CD14-positive monocyte (primary cell): ENCODE data around the gene KMT2D. TPM values are rescaled to one million over a fixed set of nuclear protein-coding genes. Genes with fewer than 3 reads are reported as not detected.

Source experiments
- DNase-seq, 3 donors: peaks; one replicate each; pipeline ENCODE4 v3.0.0-alpha.2; 2011 to 2022
- H2AFZ ChIP-seq: 2 replicates; pipeline ENCODE4 v1.6.0; 2012; ENCODE audit warnings: mild to moderate bottlenecking, low read depth, low read length, inconsistent platforms; ENCODE audit not compliant: insufficient read depth, poor library complexity, severe bottlenecking
- H3K27ac ChIP-seq, 2 donors: 1 replicate in 1 of 2; 2 replicates in 1 of 2; pipeline ENCODE4 v1.5.1; 2012 to 2013; ENCODE audit warnings: low read length in 2 of 2, control low read depth in 1 of 2, inconsistent platforms in 1 of 2, low read depth in 1 of 2, mild to moderate bottlenecking in 1 of 2
- H3K27me3 ChIP-seq, 2 donors: one replicate each; pipeline versions ENCODE4 v1.6.0 to v1.6.1; 2011 to 2013; ENCODE audit warnings: low read length in 2 of 2; ENCODE audit not compliant: control insufficient read depth in 2 of 2, insufficient read depth in 2 of 2
- H3K36me3 ChIP-seq, 2 donors: replicated peaks in 1 of 2; 1 replicate in 1 of 2; 2 replicates in 1 of 2; pipeline versions ENCODE4 v1.5.1 to v1.6.1; 2012 to 2013; ENCODE audit warnings: low read length in 2 of 2, control low read depth in 1 of 2, inconsistent platforms in 1 of 2, mild to moderate bottlenecking in 1 of 2; ENCODE audit not compliant: insufficient read depth in 2 of 2, control insufficient read depth in 1 of 2
- H3K4me1 ChIP-seq, 2 donors: 1 replicate in 1 of 2; 2 replicates in 1 of 2; pipeline versions ENCODE4 v1.5.1 to v1.6.1; 2012 to 2013; ENCODE audit warnings: low read length in 2 of 2, control low read depth in 1 of 2, inconsistent platforms in 1 of 2, mild to moderate bottlenecking in 1 of 2, moderate library complexity in 1 of 2; ENCODE audit not compliant: insufficient read depth in 2 of 2, control insufficient read depth in 1 of 2
- H3K4me2 ChIP-seq: replicated peaks from 2 replicates; pipeline ENCODE3; 2012; ENCODE audit warnings: low read length, moderate library complexity, mild to moderate bottlenecking; ENCODE audit not compliant: poor library complexity, severe bottlenecking; ENCODE audit errors: extremely low read depth
- H3K4me3 ChIP-seq, 3 experiments: fragments of 200-600 bp in 1 of 3; sonication (generic) in 1 of 3; replicated peaks in 1 of 3; 1 replicate in 2 of 3; 2 replicates in 1 of 3; pipeline ENCODE4 v1.5.1; 2011 to 2013; ENCODE audit warnings: low read length in 3 of 3, mild to moderate bottlenecking in 3 of 3, control low read depth in 2 of 3, low read depth in 2 of 3, inconsistent platforms in 1 of 3, moderate library complexity in 1 of 3
- H3K79me2 ChIP-seq: 2 replicates; pipeline ENCODE4 v1.6.0; 2012; ENCODE audit warnings: mild to moderate bottlenecking, control low read depth, inconsistent platforms, low read length, moderate library complexity; ENCODE audit not compliant: insufficient read depth
- H3K9ac ChIP-seq: 2 replicates; pipeline ENCODE4 v1.6.0; 2017; ENCODE audit warnings: low read length, mild to moderate bottlenecking; ENCODE audit not compliant: insufficient read depth, poor library complexity, severe bottlenecking
- H3K9me3 ChIP-seq, 2 donors: replicated peaks in 1 of 2; 1 replicate in 1 of 2; 2 replicates in 1 of 2; pipeline versions ENCODE4 v1.5.1 to v1.6.1; 2012 to 2013; ENCODE audit warnings: low read length in 2 of 2, control low read depth in 1 of 2; ENCODE audit not compliant: control insufficient read depth in 1 of 2, insufficient read depth in 1 of 2
- H4K20me1 ChIP-seq: 2 replicates; pipeline ENCODE4 v1.6.0; 2012; ENCODE audit warnings: mild to moderate bottlenecking, low read length, control low read depth, moderate library complexity; ENCODE audit not compliant: insufficient read depth
- H3K27ac Mint-ChIP-seq, 7 donors: one replicate each; pipeline ENCODE4 v1.8.0; 2020; ENCODE audit warnings: mild to moderate bottlenecking in 7 of 7, mixed read lengths in 7 of 7, moderate library complexity in 6 of 7, inconsistent platforms in 2 of 7
- H3K27me3 Mint-ChIP-seq, 3 donors: one replicate each; pipeline ENCODE4 v1.8.0; 2021 to 2022; ENCODE audit warnings: low read depth in 3 of 3, mild to moderate bottlenecking in 3 of 3, mixed read lengths in 3 of 3, moderate library complexity in 3 of 3, inconsistent platforms in 1 of 3
- H3K36me3 Mint-ChIP-seq, 2 donors: one replicate each; pipeline ENCODE4 v1.8.0; 2020; ENCODE audit warnings: mixed read lengths in 2 of 2, inconsistent platforms in 1 of 2, mild to moderate bottlenecking in 1 of 2
- H3K4me1 Mint-ChIP-seq: one replicate; pipeline ENCODE4 v1.8.0; 2020; ENCODE audit warnings: mild to moderate bottlenecking, mixed read lengths
- H3K4me3 Mint-ChIP-seq, 2 donors: one replicate each; pipeline ENCODE4 v1.8.0; 2020; ENCODE audit warnings: mild to moderate bottlenecking in 2 of 2, mixed read lengths in 2 of 2, moderate library complexity in 1 of 2
- H3K9me3 Mint-ChIP-seq, 7 donors: one replicate each; pipeline ENCODE4 v1.8.0; 2020 to 2022; ENCODE audit warnings: mixed read lengths in 7 of 7, mild to moderate bottlenecking in 6 of 7, moderate library complexity in 6 of 7, inconsistent platforms in 2 of 7
- WGBS: methylation state at CpG from one replicate; pipeline ENCODE4 v1.1.5; 2013; ENCODE audit warnings: missing lambda C conversion rate; ENCODE audit not compliant: insufficient coverage; 5-methylcytosine and 5-hydroxymethylcytosine counted together
- intact Hi-C, 2 donors: fragments of 100-400 bp; cut with micrococcal nuclease; formaldehyde crosslinking; loops; one replicate each; pipeline versions ENCODE4 v1.15.0 to v1.15.1; 2023
- polyA plus RNA-seq, 3 donors: library from polyadenylated mRNA; depleted of rRNA in 1 of 3; unstranded in 2 of 3; stranded (reverse) in 1 of 3; fragments of 300-500 nt in 2 of 3; fragments of >200 nt in 1 of 3; fragmentation: Illumina TruSeq in 2 of 3; gene quantifications; 1 replicate in 2 of 3; 2 replicates in 1 of 3; pipeline ENCODE4 v1.2.3, GENCODE V29; 2012 to 2021
- TF ChIP-seq, protein P1 (sequence below): fragments of 200-600 bp; IDR thresholded peaks from one replicate; pipeline ENCODE4 v1.8.0; 2022; ENCODE audit warnings: antibody characterized with exemption, mild to moderate bottlenecking

Gene KMT2D
- polyA plus RNA-seq, 3 donors, result 1.2 to 66.9 (median 2.7) TPM

DNA sequence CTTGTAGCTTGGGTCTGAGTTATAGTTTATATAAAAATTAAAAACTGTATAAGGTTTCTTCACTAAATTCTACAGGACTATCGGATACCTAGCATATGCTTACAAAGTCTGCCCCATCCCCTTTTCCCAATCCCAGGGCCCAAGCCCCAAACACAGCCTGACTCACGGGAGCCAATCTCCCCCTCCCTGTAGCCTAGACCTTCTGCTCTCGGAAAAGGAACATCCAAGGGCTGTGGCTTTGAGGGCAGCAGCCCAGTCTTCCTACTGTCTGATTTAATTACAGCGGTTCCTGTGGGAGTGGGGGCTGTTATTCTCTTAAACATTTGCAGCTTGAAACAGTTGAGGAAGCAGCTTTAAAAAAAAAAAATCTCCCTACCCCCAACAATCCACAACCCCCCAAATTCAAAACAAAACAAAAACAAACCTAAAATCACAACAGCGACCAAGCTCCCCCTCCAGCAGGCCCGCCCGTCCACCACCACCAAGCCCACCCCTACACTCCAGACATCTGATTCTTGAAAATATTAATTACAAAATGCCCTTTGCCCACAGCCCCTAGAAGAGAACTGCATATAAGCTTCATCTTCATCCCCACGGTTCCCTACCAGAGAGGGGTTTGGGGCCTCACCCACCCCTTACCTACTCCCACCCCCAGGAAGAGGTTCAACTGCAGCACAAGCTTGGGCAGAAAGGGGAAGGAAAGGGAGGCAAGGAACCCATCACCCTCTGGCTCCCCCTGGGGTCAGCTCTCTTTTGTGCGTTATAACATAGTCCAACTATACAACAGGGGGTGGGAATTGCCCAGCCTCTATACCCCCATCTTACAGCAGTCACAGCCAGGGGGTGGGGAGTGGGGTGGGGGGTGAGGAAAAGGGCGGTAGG, 40.9 kb downstream of the KMT2D start:
- Histone ChIP-seq H3K36me3 (peaks cover 39 to 41% of the 10 kb centered on the region in 2 donors), H3K4me2 (peak overlapping the region; percentile 98), H3K79me2 (peaks cover 39% of the 10 kb centered on the region), H2AFZ (no peak overlapping the region), H3K9ac (peak overlapping the region; percentile 97), H3K4me1 (peaks cover 25 to 28% of the 10 kb centered on the region in 2 donors), H3K27me3 (no peaks in the 10 kb centered on the region), H3K9me3 (no peaks in the 10 kb centered on the region), H4K20me1 (peaks cover 13% of the 10 kb centered on the region), H3K4me3 (peak overlapping the region in 2 of 3 experiments; percentile 94 to 96), H3K27ac (peak overlapping the region; percentile 94 to 100)
- Mint-ChIP-seq H3K36me3 (peaks cover 49 to 59% of the 10 kb centered on the region in 2 donors), H3K4me3 (peak overlapping the region; percentile 89 to 96), H3K27ac (peak overlapping the region; percentile 98 to 100 (median 99)), H3K4me1 (peaks cover 29% of the 10 kb centered on the region), H3K27me3 (peaks cover 0 to 4% (median 0%) of the 10 kb centered on the region in 3 donors), H3K9me3 (peaks cover 0 to 2% (median 0%) of the 10 kb centered on the region in 7 donors)
- WGBS, result 11% methylated on average over 3 of the region's 10 CpGs
- TF ChIP-seq, protein P1, sequence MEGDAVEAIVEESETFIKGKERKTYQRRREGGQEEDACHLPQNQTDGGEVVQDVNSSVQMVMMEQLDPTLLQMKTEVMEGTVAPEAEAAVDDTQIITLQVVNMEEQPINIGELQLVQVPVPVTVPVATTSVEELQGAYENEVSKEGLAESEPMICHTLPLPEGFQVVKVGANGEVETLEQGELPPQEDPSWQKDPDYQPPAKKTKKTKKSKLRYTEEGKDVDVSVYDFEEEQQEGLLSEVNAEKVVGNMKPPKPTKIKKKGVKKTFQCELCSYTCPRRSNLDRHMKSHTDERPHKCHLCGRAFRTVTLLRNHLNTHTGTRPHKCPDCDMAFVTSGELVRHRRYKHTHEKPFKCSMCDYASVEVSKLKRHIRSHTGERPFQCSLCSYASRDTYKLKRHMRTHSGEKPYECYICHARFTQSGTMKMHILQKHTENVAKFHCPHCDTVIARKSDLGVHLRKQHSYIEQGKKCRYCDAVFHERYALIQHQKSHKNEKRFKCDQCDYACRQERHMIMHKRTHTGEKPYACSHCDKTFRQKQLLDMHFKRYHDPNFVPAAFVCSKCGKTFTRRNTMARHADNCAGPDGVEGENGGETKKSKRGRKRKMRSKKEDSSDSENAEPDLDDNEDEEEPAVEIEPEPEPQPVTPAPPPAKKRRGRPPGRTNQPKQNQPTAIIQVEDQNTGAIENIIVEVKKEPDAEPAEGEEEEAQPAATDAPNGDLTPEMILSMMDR, result peak; percentile 65
- intact Hi-C loops, result loop anchor here (5.0 kb wide), 1 partner anchor 38 kb away; no protein-coding TSS in a partner anchor
- peak; percentile 77 to 83 (median 79) for DNase-seq

DNA sequence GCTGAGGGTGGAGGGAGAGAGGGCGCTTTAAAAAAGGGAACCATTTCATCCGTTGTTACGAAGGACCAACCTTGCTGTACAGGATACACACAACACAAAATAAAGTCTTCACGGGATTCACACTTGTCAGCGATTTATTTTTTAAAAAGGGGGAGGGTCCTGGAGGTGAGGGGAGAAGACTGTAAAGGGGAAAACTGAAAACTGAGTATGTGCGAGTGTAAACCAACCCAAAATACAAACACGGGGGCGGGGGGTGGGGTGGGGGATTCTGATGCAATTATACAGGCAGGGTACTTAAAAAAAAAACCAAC, 41.5 kb downstream of the KMT2D start:
- Mint-ChIP-seq H3K4me3 (peak overlapping the region; percentile 89 to 96), H3K4me1 (peaks cover 29% of the 10 kb centered on the region), H3K27ac (peak overlapping the region; percentile 98 to 100 (median 99)), H3K9me3 (peaks cover 0 to 2% (median 0%) of the 10 kb centered on the region in 7 donors), H3K27me3 (peaks cover 0 to 4% (median 0%) of the 10 kb centered on the region in 3 donors), H3K36me3 (peaks cover 43 to 53% of the 10 kb centered on the region in 2 donors)
- Histone ChIP-seq H3K9ac (peak overlapping the region; percentile 97), H3K4me1 (peaks cover 25 to 28% of the 10 kb centered on the region in 2 donors), H3K4me2 (peak overlapping the region; percentile 98), H3K79me2 (peaks cover 42% of the 10 kb centered on the region), H3K4me3 (peak overlapping the region; percentile 41 to 96 (median 94)), H3K36me3 (peaks cover 32 to 35% of the 10 kb centered on the region in 2 donors), H2AFZ (no peak overlapping the region), H4K20me1 (peaks cover 12% of the 10 kb centered on the region), H3K27ac (peak overlapping the region; percentile 94 to 100), H3K9me3 (no peaks in the 10 kb centered on the region), H3K27me3 (no peaks in the 10 kb centered on the region)
- no CpG with 5 or more reads among the region's 8 CpGs for WGBS
- TF ChIP-seq, protein P1, result no peak
- no peak for DNase-seq
- intact Hi-C loops, result loop anchor here (5.0 kb wide), 1 partner anchor 38 kb away; no protein-coding TSS in a partner anchor
